HG02642 (cell line): ENCODE data around the gene GBGT1.

Experiments used
- ATAC-seq: cut with Tn5 transposase; IDR thresholded peaks from one replicate; pipeline ENCODE4 v1.9.1; 2021; ENCODE audit warnings: mild to moderate bottlenecking; ENCODE audit not compliant: unreplicated experiment, poor library complexity

Gene GBGT1

GRCh38 chr9:133104718-133105460 lies 58.8 kb downstream of the GBGT1 start:
- ATAC-seq: no peak

- ATAC-seq: no peak
Observed at GRCh38 chr9:133103987-133104505, 59.7 kb downstream of the GBGT1 start.

GRCh38 chr9:133103183-133103986 lies 60.3 kb downstream of the GBGT1 start:
- ATAC-seq: no peak
